Activated T-helper 1 cell treated with anti-CD3 and anti-CD28 coated beads, Interleukin-12 subunit alpha, Interleukin-12 subunit beta, Interleukin-2, Interleukin-4 antibody, amounts not matched to agents 30 ng/mL and 10 ng/mL and 1 ng/mL, durations not matched to agents 14 hours and 24 hours and 36 hours (primary cell): ENCODE results near the gene TSPAN9. TPM values are rescaled to one million over a fixed set of nuclear protein-coding genes. Genes with fewer than 3 reads are reported as not detected.

Experiments used
- DNase-seq: peaks from one replicate; pipeline ENCODE4 v3.0.0; 2021; ENCODE audit warnings: low spot score
- H3K27ac Mint-ChIP-seq: one replicate; pipeline ENCODE4 v1.8.0; 2021; ENCODE audit warnings: mild to moderate bottlenecking, mixed read lengths
- H3K27me3 Mint-ChIP-seq: one replicate; pipeline ENCODE4 v1.8.0; 2022; ENCODE audit warnings: mild to moderate bottlenecking, moderate library complexity, mixed read lengths; ENCODE audit not compliant: insufficient read depth
- H3K36me3 Mint-ChIP-seq: one replicate; pipeline ENCODE4 v1.8.0; 2021; ENCODE audit warnings: low read depth, mixed read lengths
- H3K4me1 Mint-ChIP-seq: one replicate; pipeline ENCODE4 v1.8.0; 2021; ENCODE audit warnings: low read depth, mixed read lengths
- H3K4me3 Mint-ChIP-seq: one replicate; pipeline ENCODE4 v1.8.0; 2021; ENCODE audit warnings: mild to moderate bottlenecking, moderate library complexity, mixed read lengths
- H3K9me3 Mint-ChIP-seq: one replicate; pipeline ENCODE4 v1.8.0; 2021; ENCODE audit warnings: mixed read lengths
- intact Hi-C: fragments of 100-400 bp; cut with micrococcal nuclease; formaldehyde crosslinking; loops from one replicate; pipeline ENCODE4 v1.15.1; 2024
- total RNA-seq: library from RNA; stranded (reverse); gene quantifications from 2 replicates; pipeline ENCODE4 v1.2.3, GENCODE V29; 2022

TSPAN9 gene
- total RNA-seq, 1 donor from 2014 or later: 0.44 TPM

- Mint-ChIP-seq H3K36me3 (no peaks in the 10 kb centered on the region), H3K27ac (no peak overlapping the region), H3K4me1 (no peaks in the 10 kb centered on the region), H3K27me3 (peaks cover 6% of the 10 kb centered on the region), H3K4me3 (no peak overlapping the region), H3K9me3 (no peaks in the 10 kb centered on the region)
- no peak for DNase-seq
- intact Hi-C loops: no loop called here
These were observed 38.2 kb upstream of the TSPAN9 start for GRCh38 chr12:3038926-3039510.

GRCh38 chr12:3040026-3040656, 37.0 kb upstream of the TSPAN9 start:
- Mint-ChIP-seq H3K27me3 (peaks cover 7% of the 10 kb centered on the region), H3K4me1 (no peaks in the 10 kb centered on the region), H3K4me3 (no peak overlapping the region), H3K9me3 (no peaks in the 10 kb centered on the region), H3K27ac (no peak overlapping the region), H3K36me3 (no peaks in the 10 kb centered on the region)
- intact Hi-C loops: loop anchor here (2.0 to 10.0 kb wide), 3 partner anchors 85 to 355 kb away; partner anchors contain the start of genes TEAD4 and TULP3
- no peak for DNase-seq

GRCh38 chr12:3040663-3041544, 36.3 kb upstream of the TSPAN9 start:
- intact Hi-C loops: loop anchor here (1.0 to 10.0 kb wide), 5 partner anchors 86 to 356 kb away; partner anchors contain the start of genes TEAD4 and TULP3
- no peak overlapping the region for H3K27ac Mint-ChIP-seq
- peaks cover 7% of the 10 kb centered on the region for H3K27me3 Mint-ChIP-seq
- no peaks in the 10 kb centered on the region for H3K9me3 Mint-ChIP-seq
- no peaks in the 10 kb centered on the region for H3K36me3 Mint-ChIP-seq
- DNase-seq: no peak
- no peak overlapping the region for H3K4me3 Mint-ChIP-seq
- no peaks in the 10 kb centered on the region for H3K4me1 Mint-ChIP-seq

GRCh38 chr12:3041558-3042164, 35.5 kb upstream of the TSPAN9 start:
- Mint-ChIP-seq H3K4me3 (no peak overlapping the region), H3K4me1 (no peaks in the 10 kb centered on the region), H3K36me3 (no peaks in the 10 kb centered on the region), H3K27ac (no peak overlapping the region), H3K27me3 (peaks cover 7% of the 10 kb centered on the region), H3K9me3 (no peaks in the 10 kb centered on the region)
- intact Hi-C loops: loop anchor here (1.0 to 10.0 kb wide), 5 partner anchors 87 to 357 kb away; partner anchors contain the start of genes TEAD4 and TULP3
- peak; percentile 46 for DNase-seq

GRCh38 chr12:3042394-3042793, 34.8 kb upstream of the TSPAN9 start:
- Mint-ChIP-seq H3K27ac (no peak overlapping the region), H3K36me3 (no peaks in the 10 kb centered on the region), H3K4me1 (no peaks in the 10 kb centered on the region), H3K4me3 (no peak overlapping the region), H3K27me3 (peaks cover 7% of the 10 kb centered on the region), H3K9me3 (no peaks in the 10 kb centered on the region)
- DNase-seq: no peak
- intact Hi-C loops: loop anchor here (10.0 kb wide), 2 partner anchors 88 to 358 kb away; partner anchors contain the start of gene TEAD4

GRCh38 chr12:3042826-3043225, 34.4 kb upstream of the TSPAN9 start:
- H3K9me3 Mint-ChIP-seq: no peaks in the 10 kb centered on the region
- H3K27ac Mint-ChIP-seq: no peak overlapping the region
- peaks cover 7% of the 10 kb centered on the region for H3K27me3 Mint-ChIP-seq
- H3K36me3 Mint-ChIP-seq: no peaks in the 10 kb centered on the region
- H3K4me3 Mint-ChIP-seq: no peak overlapping the region
- intact Hi-C loops: loop anchor here (10.0 kb wide), 2 partner anchors 88 to 358 kb away; partner anchors contain the start of gene TEAD4
- no peaks in the 10 kb centered on the region for H3K4me1 Mint-ChIP-seq
- no peak for DNase-seq

- Mint-ChIP-seq H3K4me3 (no peak overlapping the region), H3K4me1 (no peaks in the 10 kb centered on the region), H3K27ac (no peak overlapping the region), H3K9me3 (no peaks in the 10 kb centered on the region), H3K27me3 (peaks cover 7% of the 10 kb centered on the region), H3K36me3 (no peaks in the 10 kb centered on the region)
- intact Hi-C loops: loop anchor here (10.0 kb wide), 2 partner anchors 89 to 359 kb away; partner anchors contain the start of gene TEAD4
- DNase-seq: no peak
These were observed 33.8 kb upstream of the TSPAN9 start for GRCh38 chr12:3043406-3043805.

- no peaks in the 10 kb centered on the region for H3K9me3 Mint-ChIP-seq
- H3K27ac Mint-ChIP-seq: no peak overlapping the region
- intact Hi-C loops: loop anchor here (10.0 kb wide), 2 partner anchors 89 to 359 kb away; partner anchors contain the start of gene TEAD4
- no peaks in the 10 kb centered on the region for H3K36me3 Mint-ChIP-seq
- H3K4me3 Mint-ChIP-seq: no peak overlapping the region
- peaks cover 7% of the 10 kb centered on the region for H3K27me3 Mint-ChIP-seq
- no peak for DNase-seq
- no peaks in the 10 kb centered on the region for H3K4me1 Mint-ChIP-seq
These were observed 33.0 kb upstream of the TSPAN9 start for GRCh38 chr12:3044141-3044630.

- Mint-ChIP-seq H3K27ac (no peak overlapping the region), H3K4me3 (no peak overlapping the region), H3K36me3 (no peaks in the 10 kb centered on the region), H3K4me1 (no peaks in the 10 kb centered on the region), H3K27me3 (peaks cover 11% of the 10 kb centered on the region), H3K9me3 (no peaks in the 10 kb centered on the region)
- DNase-seq: no peak
- intact Hi-C loops: loop anchor here (10.0 kb wide), 2 partner anchors 91 to 361 kb away; partner anchors contain the start of gene TEAD4
These were observed 31.7 kb upstream of the TSPAN9 start for GRCh38 chr12:3045494-3045893.

- no peak for DNase-seq
- Mint-ChIP-seq H3K4me3 (no peak overlapping the region), H3K9me3 (no peaks in the 10 kb centered on the region), H3K4me1 (no peaks in the 10 kb centered on the region), H3K27me3 (peaks cover 12% of the 10 kb centered on the region), H3K36me3 (no peaks in the 10 kb centered on the region), H3K27ac (no peak overlapping the region)
- intact Hi-C loops: loop anchor here (10.0 kb wide), 2 partner anchors 91 to 361 kb away; partner anchors contain the start of gene TEAD4
These were observed 31.2 kb upstream of the TSPAN9 start for GRCh38 chr12:3045989-3046388.

- DNase-seq: no peak
- Mint-ChIP-seq H3K9me3 (no peaks in the 10 kb centered on the region), H3K27ac (no peak overlapping the region), H3K36me3 (no peaks in the 10 kb centered on the region), H3K27me3 (peaks cover 18% of the 10 kb centered on the region), H3K4me1 (no peaks in the 10 kb centered on the region), H3K4me3 (no peak overlapping the region)
- intact Hi-C loops: loop anchor here (10.0 kb wide), 2 partner anchors 92 to 362 kb away; partner anchors contain the start of gene TEAD4
These were observed 30.6 kb upstream of the TSPAN9 start for GRCh38 chr12:3046441-3047200.
